Stomach (tissue), 4 donors: ENCODE data around the gene APLF.

Experiments
- CTCF ChIP-seq, 7 experiments: fragments of 450-650 bp in 4 of 7; fragments of 200-600 bp in 3 of 7; sonication (generic) in 3 of 7; IDR thresholded peaks; one replicate each; pipeline ENCODE4 v1.5.1; 2016 to 2019; ENCODE audit warnings: antibody characterized with exemption in 7 of 7, control low read depth in 2 of 7, mild to moderate bottlenecking in 1 of 7
- POLR2A ChIP-seq, 4 donors: fragments of 450-650 bp; IDR thresholded peaks; one replicate each; pipeline ENCODE4 v1.6.1; 2016; ENCODE audit warnings: antibody characterized with exemption in 4 of 4, control low read depth in 2 of 4, mild to moderate bottlenecking in 1 of 4, moderate library complexity in 1 of 4
- POLR2AphosphoS5 ChIP-seq, 3 donors: sonication (generic); formaldehyde crosslinking; IDR thresholded peaks; one replicate each; pipeline ENCODE4 v1.6.1; 2016; ENCODE audit warnings: antibody characterized with exemption in 3 of 3

- TF ChIP-seq CTCF (IDR thresholded peaks at IDR 0.05) (no peak), POLR2A (IDR thresholded peaks at IDR 0.05) (no peak), POLR2AphosphoS5 (IDR thresholded peaks at IDR 0.05) (no peak)
Observed at GRCh38 chr2:68471385-68471784, 4.0 kb downstream of the APLF start.
